Measurements from ENCODE around the gene PITPNC1. TPM values are rescaled to one million over a fixed set of nuclear protein-coding genes. Genes with fewer than 3 reads are reported as not detected.
A peak's percentile ranks its signal among the peaks of the same experiment; 100 is the strongest.
"Not testable (repeated sequence)": the region's sequence is repeated elsewhere in the genome, so short reads cannot be mapped to it uniquely, and the experiment has no call there.

The PITPNC1 gene
- total RNA-seq, 1 donor from 2014 or later, result 23.7 TPM

DNA sequence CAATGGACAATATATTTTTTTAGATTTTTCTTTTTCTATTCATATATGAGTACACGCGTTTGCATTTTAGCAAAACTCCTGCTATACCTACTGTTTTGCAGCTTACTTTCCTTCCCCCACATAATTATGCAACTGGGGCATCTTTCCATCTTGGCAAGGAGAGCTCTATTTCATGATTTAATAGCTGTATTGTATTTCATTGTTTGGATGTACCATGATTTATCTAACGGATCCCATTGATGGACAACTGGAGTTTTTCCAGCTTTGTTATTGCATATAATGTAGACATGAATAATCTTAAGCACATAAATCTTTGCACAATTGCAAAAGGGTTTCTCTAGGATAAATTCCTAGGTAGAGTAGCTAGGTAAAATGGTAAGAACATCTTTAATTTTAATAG lies 133.9 kb downstream of the PITPNC1 start:
- ATAC-seq, result no peak
- no peak overlapping the region for H3K27ac ChIP-seq
- H3K36me3 ChIP-seq, result no peaks in the 10 kb centered on the region
- TF ChIP-seq, protein P1, sequence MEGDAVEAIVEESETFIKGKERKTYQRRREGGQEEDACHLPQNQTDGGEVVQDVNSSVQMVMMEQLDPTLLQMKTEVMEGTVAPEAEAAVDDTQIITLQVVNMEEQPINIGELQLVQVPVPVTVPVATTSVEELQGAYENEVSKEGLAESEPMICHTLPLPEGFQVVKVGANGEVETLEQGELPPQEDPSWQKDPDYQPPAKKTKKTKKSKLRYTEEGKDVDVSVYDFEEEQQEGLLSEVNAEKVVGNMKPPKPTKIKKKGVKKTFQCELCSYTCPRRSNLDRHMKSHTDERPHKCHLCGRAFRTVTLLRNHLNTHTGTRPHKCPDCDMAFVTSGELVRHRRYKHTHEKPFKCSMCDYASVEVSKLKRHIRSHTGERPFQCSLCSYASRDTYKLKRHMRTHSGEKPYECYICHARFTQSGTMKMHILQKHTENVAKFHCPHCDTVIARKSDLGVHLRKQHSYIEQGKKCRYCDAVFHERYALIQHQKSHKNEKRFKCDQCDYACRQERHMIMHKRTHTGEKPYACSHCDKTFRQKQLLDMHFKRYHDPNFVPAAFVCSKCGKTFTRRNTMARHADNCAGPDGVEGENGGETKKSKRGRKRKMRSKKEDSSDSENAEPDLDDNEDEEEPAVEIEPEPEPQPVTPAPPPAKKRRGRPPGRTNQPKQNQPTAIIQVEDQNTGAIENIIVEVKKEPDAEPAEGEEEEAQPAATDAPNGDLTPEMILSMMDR (IDR thresholded peaks at IDR 0.05), result no peak
- H3K27me3 ChIP-seq (ENCODE audit: low read depth), result no peaks in the 10 kb centered on the region
- no peaks in the 10 kb centered on the region for H3K9me3 ChIP-seq
- no peak for DNase-seq
- H3K4me3 ChIP-seq, result no peak overlapping the region
- H3K4me1 ChIP-seq, result peaks cover 31% of the 10 kb centered on the region
- intact Hi-C loops (cut with DNase I), result no loop called here

- Histone ChIP-seq H3K36me3 (no peaks in the 10 kb centered on the region), H3K27ac (no peak overlapping the region), H3K27me3 (ENCODE audit: low read depth) (no peaks in the 10 kb centered on the region), H3K9me3 (no peaks in the 10 kb centered on the region), H3K4me3 (no peak overlapping the region), H3K4me1 (peaks cover 34% of the 10 kb centered on the region)
- TF ChIP-seq, protein P1 (IDR thresholded peaks at IDR 0.05), result no peak
- intact Hi-C loops (cut with DNase I), result no loop called here
- no peak for ATAC-seq
- DNase-seq, result no peak
Measured at GRCh38 chr17:67511804-67512203, 134.7 kb downstream of the PITPNC1 start.

DNA sequence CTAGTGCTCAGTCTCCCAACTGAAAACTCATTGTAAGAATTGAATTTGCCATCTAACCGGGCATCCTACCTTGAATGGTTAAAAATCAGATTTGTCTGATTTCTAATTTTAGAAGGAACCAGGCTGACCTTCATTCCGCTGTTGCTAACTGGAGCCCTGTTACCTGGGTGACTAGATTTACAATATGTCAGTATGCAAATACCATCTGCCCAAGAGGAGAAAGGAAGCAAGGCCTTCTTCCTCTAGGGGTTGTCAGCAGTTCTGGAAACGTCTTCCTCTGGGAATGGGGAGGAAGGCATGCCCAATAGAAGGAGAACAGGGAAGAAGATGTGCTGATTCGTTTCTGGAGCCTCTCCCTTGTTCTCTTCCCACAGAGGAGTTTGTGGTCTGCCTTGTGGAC lies 137.9 kb downstream of the PITPNC1 start:
- Histone ChIP-seq H3K9me3 (no peaks in the 10 kb centered on the region), H3K36me3 (no peaks in the 10 kb centered on the region), H3K4me3 (no peak overlapping the region), H3K27ac (no peak overlapping the region), H3K27me3 (ENCODE audit: low read depth) (no peaks in the 10 kb centered on the region), H3K4me1 (peaks cover 38% of the 10 kb centered on the region)
- TF ChIP-seq, protein P1 (IDR thresholded peaks at IDR 0.05), result no peak
- intact Hi-C loops (cut with DNase I), result no loop called here
- ATAC-seq (no peak), DNase-seq (no peak)

DNA sequence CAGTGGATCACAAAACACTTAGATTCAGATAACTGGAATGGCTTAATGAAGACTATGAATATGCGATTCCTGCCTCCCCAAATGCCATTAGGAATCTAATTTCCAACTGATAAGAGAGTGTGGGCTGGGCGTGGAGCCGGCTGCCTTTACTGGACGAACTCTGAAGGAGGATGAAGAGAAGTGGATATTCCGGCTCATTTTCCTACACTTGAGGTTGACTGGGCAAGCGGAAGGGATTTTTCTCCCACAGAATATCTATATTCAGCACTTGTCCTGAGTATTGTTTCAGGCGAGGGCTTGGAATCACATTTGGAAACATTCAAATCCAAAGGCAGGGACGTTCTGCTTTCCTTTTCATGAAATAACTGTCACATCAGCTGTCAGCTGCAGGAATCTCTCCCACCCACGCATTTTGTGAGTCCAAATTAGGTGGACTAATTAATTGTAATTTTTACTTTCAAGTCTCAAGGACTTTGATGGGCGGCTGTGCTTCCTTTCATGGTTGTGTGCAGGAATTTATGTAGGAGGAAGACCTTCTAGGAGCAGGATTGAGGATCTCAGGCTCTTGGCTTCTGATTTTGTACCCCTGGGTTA lies 138.5 kb downstream of the PITPNC1 start:
- DNase-seq (no peak), ATAC-seq (peak in 1 of 2 donors; percentile 21)
- no peak overlapping the region for H3K27ac ChIP-seq
- no peaks in the 10 kb centered on the region for H3K9me3 ChIP-seq
- intact Hi-C loops (cut with DNase I), result no loop called here
- H3K4me3 ChIP-seq, result no peak overlapping the region
- H3K36me3 ChIP-seq, result no peaks in the 10 kb centered on the region
- H3K4me1 ChIP-seq, result peaks cover 38% of the 10 kb centered on the region
- TF ChIP-seq, protein P1 (IDR thresholded peaks at IDR 0.05), result no peak
- H3K27me3 ChIP-seq (ENCODE audit: low read depth), result no peaks in the 10 kb centered on the region

- H3K27ac ChIP-seq; H3K36me3 ChIP-seq; H3K27me3 ChIP-seq (ENCODE audit: low read depth); intact Hi-C loops (cut with DNase I); ATAC-seq; H3K9me3 ChIP-seq; DNase-seq; H3K4me3 ChIP-seq: not testable (repeated sequence)
- H3K4me1 ChIP-seq, result peaks cover 42% of the 10 kb centered on the region
Measured at GRCh38 chr17:67516571-67516970, 139.5 kb downstream of the PITPNC1 start.

- DNase-seq (no peak), ATAC-seq (no peak)
- H3K36me3 ChIP-seq, result no peaks in the 10 kb centered on the region
- H3K4me3 ChIP-seq, result no peak overlapping the region
- H3K9me3 ChIP-seq, result no peaks in the 10 kb centered on the region
- H3K27me3 ChIP-seq (ENCODE audit: low read depth), result no peaks in the 10 kb centered on the region
- no peak overlapping the region for H3K27ac ChIP-seq
- peaks cover 42% of the 10 kb centered on the region for H3K4me1 ChIP-seq
- intact Hi-C loops (cut with DNase I), result no loop called here
- TF ChIP-seq, protein P1 (IDR thresholded peaks at IDR 0.05), result no peak
Measured at GRCh38 chr17:67517325-67517724, 140.2 kb downstream of the PITPNC1 start.
